Measurements from ENCODE around the gene ZNF827.

The ZNF827 gene, protein sequence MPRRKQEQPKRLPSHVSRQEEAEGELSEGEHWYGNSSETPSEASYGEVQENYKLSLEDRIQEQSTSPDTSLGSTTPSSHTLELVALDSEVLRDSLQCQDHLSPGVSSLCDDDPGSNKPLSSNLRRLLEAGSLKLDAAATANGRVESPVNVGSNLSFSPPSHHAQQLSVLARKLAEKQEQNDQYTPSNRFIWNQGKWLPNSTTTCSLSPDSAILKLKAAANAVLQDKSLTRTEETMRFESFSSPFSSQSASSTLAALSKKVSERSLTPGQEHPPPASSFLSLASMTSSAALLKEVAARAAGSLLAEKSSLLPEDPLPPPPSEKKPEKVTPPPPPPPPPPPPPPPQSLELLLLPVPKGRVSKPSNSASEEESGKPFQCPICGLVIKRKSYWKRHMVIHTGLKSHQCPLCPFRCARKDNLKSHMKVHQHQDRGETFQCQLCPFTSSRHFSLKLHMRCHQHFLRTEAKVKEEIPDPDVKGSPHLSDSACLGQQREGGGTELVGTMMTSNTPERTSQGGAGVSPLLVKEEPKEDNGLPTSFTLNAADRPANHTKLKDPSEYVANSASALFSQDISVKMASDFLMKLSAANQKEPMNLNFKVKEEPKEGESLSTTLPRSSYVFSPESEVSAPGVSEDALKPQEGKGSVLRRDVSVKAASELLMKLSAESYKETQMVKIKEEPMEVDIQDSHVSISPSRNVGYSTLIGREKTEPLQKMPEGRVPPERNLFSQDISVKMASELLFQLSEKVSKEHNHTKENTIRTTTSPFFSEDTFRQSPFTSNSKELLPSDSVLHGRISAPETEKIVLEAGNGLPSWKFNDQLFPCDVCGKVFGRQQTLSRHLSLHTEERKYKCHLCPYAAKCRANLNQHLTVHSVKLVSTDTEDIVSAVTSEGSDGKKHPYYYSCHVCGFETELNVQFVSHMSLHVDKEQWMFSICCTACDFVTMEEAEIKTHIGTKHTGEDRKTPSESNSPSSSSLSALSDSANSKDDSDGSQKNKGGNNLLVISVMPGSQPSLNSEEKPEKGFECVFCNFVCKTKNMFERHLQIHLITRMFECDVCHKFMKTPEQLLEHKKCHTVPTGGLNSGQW

DNA sequence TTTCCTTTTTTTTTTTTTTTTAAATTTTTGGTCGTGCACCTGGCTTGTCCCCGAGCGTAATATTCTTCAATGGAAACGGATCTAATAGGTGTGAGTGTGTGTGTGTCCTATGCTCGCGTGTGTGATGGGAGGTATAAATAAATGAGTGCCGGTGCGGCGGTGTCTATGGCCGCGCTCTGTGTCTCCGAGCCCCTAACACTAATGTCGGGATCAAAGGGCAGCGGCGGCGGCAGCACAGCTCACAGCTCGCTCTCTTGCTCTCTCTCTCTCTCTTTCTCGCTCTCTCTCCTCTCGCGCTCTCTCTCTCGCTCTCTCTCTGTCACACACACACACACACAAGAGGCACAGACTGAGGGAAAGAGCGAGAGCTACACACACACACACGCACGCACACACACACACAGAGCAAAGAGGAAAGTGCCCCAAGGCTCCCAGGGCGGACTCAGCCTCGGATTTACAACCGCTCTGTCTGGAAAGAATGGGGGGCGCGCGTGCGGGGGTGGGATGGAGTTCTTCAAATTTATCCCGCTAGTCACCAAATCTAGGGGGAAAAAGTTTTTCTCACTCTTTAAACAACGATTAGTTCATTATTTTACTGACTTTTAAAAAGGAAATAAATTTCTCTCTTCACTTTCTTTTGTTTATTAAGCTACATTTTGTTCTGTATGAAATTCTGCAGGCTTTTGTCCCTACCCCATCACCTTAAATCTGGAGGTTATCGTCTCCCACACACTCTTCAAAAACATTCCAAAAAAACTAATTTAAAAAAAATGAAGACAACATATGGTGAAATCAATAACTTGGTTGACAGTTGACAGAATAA, at the start of gene ZNF827:
Gene ZNF827 (minus strand): TSS at position 206 of the 823 bp plus-strand sequence. CDS start 416 bp downstream, outside the sequence.
- DNase-seq (ENCODE audit: extremely low read depth in 1 of 2, low read depth in 1 of 2), result peak; percentile 31 to 40

DNA sequence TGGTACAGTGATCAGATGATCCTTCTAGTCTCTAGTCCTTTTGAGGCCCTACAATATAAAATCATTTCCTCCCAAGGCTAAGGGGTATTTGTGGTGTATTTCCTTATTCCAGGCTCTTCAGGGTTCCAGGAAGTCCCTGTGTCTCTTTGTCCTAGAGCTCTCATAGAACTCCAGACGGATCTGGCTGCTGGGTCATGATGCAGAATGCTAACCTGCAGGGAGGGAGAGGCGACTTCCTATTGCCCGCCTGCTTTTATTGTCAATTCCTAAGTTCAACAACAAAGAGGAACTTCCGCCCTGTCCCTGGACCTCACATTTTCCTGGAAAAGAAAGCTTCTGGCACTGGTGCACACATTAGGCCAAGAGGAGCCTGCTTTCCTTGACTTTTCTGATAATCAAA, 45.9 kb upstream of the ZNF827 start:
- DNase-seq (ENCODE audit: extremely low read depth in 1 of 2, low read depth in 1 of 2), result no peak

DNA sequence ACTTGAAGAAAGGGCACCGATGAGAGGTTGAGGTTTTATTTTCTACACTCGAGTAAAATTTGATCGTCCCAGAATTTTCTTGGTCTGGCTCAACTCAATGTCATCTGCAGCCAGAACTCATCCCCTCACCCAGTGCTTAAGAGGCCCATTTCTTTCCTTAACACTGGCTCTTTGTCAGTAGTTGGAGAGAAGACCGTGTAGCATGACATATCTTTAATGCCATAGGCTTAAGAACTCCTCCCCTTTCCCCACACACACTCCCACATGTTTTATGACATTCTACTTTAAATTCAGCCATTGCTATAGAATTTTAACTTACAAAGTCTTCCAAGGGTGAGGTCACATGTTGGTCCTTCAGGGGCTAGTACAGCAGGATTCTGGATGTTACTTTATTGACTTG, 44.2 kb upstream of the ZNF827 start:
- no peak for DNase-seq (ENCODE audit: extremely low read depth in 1 of 2, low read depth in 1 of 2)

DNA sequence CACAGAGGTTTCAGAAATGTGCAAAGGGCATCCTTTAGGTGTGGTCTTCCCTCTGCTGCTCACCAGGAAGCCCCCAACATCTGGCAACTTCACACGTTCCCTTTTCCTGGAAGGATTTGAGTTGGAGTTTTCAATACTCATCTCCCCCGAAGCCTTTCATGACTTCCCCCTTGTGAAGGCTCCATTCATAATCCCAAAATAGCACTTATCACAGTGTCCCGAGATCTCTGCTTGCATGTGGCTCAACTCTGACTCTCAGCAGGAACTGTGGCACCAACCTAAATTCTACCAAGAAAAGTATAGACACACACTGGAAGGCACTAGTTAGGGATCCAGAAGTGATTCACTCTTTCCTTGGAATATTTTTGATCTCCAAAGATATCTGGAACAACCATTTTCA, 40.5 kb upstream of the ZNF827 start:
- DNase-seq (ENCODE audit: extremely low read depth in 1 of 2, low read depth in 1 of 2), result no peak

DNA sequence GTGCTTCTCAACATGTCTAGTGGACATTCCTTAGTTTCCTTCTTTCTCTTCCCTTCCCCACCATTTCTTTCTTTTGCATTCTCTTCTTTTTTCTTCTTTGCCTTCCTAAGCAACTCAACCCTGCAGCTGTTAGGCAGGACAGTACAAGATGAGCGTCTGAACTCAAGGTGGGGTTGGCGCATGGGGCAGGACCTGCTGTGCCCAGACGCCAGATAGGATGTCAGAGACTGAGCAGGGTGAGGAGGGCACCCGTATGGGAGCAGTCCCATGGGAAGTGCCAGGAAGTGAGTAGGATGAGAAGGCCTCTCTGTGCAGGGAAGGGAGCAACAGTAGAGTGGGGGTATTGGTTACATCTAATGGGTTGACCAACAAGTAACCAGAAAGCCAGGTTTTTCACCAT, 38.1 kb upstream of the ZNF827 start:
- no peak for DNase-seq (ENCODE audit: extremely low read depth in 1 of 2, low read depth in 1 of 2)

DNA sequence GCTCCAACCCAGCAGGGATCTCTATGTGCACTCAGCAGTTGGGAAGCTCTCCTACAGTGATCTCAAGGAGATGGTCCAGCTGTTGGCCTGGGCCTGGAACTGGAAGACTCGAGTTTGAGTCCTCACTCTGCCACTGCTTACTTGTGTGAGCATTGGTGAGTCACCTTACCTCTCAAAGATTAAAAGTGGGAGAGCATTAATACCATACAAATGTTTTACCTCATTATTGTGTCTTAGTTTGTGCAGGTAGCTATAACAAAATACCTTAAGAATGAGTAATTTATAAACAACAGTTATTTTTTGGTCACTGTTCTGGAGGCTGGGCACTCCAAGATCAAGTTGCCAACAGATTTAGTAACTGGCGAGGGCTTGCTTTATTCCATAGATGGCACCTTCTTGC, 21.4 kb upstream of the ZNF827 start:
- no peak for DNase-seq (ENCODE audit: extremely low read depth in 1 of 2, low read depth in 1 of 2)

DNA sequence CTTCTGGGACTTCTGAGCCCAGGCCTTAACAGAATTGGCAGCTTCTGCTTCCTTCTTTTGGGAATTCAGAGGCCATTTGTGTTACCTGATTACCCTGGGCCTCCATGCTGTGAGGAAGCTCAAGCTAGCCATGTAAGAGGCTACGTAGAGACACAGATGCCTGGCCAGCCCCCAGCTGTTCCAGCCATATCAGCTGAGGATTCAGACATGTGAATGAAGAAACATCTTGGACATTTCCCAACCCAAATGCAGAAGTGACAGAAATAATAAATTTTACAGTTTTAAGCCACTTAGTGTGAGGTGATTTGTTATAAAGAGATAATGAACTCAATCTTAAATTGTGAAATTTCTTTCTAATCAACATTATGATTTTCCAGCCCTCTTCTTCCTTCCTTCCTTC, 18.7 kb upstream of the ZNF827 start:
- no peak for DNase-seq (ENCODE audit: extremely low read depth in 1 of 2, low read depth in 1 of 2)

DNA sequence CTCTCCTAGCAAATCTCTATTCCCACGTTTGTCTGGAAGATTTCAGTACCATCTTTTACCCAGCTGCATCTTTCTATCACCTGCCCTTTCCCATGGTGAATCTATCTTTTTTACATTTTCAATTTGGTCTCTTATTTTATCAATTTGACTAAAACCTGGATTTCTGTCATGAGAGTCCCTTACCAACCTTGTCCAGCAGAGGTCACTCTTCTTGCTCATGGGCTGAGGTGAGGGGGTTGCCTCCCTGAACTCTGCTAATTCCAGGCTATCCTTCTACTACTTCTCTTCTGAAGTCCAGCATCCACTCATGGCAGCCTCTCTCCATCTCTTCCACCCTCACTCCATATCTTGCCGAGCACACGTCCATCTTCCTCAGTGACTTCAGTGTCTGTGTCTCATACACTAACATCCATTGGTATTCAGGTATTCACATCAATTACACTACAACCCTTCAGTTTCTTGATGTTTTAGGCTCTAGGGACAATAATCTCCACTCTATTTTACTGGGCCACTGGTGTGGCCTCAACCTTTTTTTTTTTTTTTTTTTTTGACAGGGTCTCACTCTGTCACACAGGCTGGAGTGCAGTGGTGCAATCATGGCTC, 17.8 kb upstream of the ZNF827 start:
- DNase-seq (ENCODE audit: extremely low read depth in 1 of 2, low read depth in 1 of 2), result no peak

DNA sequence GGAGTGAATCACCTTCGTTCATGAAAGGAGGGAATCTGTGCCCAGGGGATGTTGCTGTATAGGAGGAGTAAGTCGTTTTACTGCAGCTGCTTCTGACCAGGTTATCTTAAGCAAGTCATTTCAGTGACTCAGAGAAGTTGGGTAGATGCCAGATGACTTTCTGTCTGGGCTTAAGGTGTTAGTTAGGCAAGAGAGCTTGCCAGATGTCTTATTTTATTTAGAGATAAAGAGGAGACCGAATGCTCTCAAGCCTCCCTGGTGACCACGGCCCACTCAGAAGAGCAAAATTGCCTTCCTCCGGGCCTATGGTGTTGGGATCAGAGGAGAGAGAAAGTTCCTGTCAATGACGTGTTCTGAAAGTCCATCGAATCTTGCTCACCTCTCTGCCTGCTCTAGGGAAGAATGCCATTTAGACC, 16.3 kb upstream of the ZNF827 start:
- no peak for DNase-seq (ENCODE audit: extremely low read depth in 1 of 2, low read depth in 1 of 2)

DNA sequence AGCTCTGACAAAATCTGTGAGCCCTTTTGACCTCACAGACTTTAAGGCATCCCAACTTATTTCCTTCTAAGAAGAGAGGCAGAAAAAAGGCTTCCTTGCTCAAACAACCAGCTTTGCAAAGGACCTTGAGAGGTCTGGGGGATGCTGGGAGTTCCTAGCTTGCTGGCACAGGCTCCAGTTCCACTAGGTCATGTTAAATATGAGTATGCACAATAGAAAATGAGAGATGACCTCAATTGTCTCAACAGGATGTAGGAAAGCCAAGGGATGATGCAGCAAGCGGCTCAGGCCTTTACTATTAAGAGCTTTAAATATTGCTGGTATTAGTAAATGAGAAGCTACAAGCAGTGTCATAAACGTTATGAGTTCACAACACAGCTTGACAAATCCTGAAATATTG, 13.3 kb upstream of the ZNF827 start:
- no peak for DNase-seq (ENCODE audit: extremely low read depth in 1 of 2, low read depth in 1 of 2)

DNA sequence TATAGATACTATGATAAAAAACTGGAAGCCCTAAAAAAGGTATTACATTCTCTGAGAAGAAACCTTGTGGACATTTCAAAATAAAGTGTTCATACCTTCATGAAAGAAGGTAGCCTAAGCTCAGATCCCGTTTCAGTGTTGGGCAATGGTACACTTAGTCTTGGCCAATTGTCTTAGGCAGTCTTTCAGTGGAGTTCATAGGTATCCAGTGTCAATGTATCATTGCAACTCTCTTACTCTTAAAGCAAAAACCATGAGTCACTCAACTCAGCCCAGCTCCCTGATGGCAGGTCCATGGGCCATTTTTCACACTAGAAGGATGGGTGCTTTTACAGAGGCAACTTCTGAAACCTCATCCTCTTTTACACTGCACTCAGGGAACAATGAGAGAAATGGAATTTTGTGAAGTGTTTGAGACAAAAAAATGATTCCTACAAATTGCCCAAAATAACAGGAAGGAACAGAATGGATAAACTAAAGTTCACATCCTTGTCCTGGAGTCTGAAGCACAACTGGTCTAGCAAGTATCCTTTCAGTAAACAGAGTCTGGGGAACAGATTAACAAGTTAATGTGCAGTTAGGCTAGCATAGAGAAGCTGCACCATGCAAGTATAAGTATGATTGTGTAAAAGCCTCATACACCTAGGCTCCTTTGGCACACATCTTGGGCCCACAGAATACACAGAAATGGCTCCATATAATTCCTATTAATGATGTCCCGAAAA, 7.0 kb upstream of the ZNF827 start:
- DNase-seq (ENCODE audit: extremely low read depth in 1 of 2, low read depth in 1 of 2), result no peak

DNA sequence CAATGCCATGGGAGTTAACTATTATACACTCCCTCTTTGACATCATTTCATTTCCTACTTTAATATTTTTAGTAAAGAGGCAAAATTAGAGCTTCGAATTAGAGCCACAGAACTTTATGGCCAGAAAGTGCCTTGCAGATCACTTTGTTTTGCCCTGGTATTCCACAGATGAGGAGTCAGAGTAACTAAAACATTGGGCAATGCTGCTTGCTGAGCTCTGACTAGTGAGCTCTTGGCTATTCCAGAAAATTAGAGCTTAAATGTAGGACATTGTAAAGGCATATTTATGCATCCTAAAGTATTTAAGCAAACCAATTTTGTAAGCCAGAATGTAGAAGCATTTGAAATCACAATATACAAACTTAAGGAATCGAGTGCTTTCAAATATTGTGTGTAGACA, 6.3 kb upstream of the ZNF827 start:
- DNase-seq (ENCODE audit: extremely low read depth in 1 of 2, low read depth in 1 of 2), result no peak

DNA sequence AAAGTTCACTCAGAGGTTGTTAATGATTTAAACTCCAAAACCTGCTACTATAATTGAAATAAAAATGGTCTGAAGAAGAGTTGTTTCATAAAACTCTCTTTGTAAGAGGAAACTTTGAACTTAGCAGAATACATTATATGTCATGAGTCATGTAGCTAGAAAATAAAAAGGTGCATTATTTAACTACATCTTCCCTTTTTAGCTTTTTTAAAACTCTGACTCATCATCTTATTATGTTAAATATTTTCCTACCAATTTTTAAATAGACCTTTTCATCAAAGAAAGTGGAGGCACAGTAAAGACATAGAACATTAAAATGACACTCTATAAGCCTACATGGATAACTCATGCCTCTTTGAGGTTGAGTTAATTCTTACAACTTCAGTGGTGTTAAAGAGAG, 1.2 kb upstream of the ZNF827 start:
- no peak for DNase-seq (ENCODE audit: extremely low read depth in 1 of 2, low read depth in 1 of 2)

DNA sequence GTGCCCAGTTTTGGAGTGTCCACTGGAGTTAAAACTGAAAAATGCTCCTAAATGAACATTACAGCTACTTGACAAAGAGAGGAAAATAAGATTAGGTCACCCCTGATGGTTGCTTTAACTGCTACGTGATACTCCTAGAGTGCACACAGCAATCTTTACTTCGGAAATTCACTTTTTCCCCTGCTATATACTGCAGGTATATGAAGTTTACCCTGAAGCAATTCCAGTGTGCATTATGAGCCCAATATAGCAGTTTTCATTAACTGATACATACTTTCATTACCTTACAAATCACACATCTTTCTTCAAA, 773 bp upstream of the ZNF827 start:
- no peak for DNase-seq (ENCODE audit: extremely low read depth in 1 of 2, low read depth in 1 of 2)

DNA sequence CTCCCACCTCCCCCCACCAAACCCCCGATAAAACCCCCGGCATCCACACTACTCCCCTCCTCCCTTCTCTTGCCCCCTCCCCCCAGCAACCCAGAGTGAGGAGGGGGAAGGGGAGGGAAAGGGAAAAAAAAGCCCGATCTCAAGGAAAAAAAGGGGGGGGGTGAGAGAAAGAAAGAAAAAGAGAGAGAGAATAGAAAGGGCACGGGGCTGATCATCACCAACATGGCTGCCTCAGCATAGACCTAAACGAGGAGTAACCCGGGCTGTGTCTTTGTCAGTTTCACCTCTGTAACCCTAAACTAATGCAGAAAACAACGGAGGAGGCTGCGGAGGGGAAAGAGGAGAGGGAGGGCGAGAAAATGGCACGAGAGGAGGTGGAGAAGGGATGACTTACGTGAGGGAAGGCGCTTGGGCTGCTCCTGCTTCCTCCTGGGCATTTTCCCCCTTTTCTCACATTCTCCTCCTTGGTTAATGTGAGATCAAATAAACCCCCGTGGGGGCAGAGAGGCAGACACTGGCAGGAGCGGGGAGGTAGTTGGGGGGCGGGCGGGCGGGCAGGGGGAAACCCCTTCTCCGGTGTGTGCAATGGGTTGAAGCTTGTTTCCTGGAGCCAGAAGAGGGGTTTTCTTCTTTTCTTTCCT, 532 bp downstream of the ZNF827 start:
- peak; percentile 6 to 19 for DNase-seq (ENCODE audit: extremely low read depth in 1 of 2, low read depth in 1 of 2)

DNA sequence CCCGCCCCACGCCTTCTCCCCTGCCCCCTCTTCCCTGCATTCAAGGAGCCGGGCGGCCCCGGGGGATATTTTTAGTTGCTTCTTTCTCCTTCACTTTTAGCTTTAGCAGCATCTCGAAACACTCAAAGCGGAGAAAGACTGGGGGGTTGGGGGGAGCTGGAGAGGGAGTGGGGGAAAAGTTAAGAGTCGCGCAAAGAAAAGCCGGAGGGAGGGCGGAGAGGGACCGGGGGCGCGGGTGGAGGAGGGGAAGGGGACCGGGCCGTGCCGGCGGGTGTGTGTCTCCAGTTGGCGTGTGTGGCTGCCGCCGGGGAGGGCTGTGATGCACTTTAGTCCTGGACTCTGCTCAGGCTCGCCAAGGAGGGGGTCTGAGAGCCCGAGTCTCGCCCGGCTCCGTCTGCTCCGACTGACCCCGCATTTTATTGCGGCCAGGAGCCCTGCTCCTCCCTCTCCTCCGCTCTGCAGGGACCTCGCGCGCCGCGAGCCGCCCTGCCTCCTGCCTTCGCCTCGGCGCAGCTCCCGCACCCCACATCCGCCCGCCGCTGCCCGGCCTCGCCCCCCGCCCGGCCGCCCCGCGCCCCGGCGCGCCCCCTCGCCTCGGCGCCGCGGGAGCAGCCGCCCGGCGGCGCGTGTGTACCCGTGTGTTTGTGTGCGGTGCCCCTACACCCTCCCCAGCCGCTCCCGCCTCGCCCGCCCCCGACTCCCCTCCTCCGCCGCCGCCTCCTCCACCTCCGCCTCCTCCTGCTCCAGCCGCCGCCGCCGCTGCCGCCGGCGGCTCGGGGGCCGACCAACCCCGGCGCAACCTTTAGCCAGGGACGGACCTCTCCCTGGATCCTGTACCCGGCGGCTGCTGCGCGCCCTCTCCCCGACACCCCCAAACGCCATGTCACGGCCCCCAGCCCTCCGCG, 1.4 kb downstream of the ZNF827 start:
- peak; percentile 10 to 33 for DNase-seq (ENCODE audit: extremely low read depth in 1 of 2, low read depth in 1 of 2)

DNA sequence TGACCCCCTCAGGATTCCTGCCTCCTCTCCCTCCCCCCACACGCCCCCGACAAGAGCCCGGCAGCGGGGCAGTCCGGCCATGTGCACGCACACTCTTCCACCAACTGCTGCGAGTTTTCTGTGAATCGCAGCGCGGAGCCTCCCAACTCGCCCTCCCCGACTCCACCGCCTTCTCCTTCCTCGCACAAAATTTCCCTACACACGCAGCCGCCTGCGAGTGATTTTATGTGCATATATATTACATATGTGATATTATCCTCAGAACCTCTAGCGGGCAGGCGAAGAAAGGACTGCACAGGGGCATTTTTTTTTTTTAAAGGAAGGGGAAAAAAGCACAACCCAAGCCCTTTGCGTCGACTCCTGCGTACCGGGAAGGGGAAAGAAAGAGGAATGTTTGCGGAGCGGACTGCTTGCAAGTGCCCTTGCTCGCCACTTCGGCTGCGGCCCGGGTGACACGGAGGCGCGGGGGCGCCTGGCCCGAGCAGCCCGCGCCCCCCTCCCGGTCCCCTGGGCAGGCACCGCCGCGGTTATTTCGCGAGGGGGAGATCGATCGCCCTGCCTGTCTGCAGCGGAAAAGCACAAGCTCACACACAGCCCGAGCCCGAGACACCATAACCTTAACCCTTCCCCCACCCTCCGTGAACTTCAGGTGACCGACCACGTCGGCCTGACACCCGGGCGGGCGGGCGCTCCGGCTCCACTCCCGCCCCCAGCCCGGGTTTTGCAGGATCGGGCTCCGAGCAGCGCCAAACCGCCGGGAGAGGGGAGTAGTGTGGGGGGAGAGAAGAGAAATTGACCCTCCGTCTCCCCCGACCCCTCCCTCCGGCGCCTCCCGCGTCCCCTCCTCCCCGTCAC, 2.3 kb downstream of the ZNF827 start:
- peak; percentile 26 to 44 for DNase-seq (ENCODE audit: extremely low read depth in 1 of 2, low read depth in 1 of 2)
